ENCODE data around the gene MCFD2. TPM values are rescaled to one million over a fixed set of nuclear protein-coding genes. Genes with fewer than 3 reads are reported as not detected.

The MCFD2 gene
- polyA plus RNA-seq, 2 donors, result 12.4 to 20.4 TPM

DNA sequence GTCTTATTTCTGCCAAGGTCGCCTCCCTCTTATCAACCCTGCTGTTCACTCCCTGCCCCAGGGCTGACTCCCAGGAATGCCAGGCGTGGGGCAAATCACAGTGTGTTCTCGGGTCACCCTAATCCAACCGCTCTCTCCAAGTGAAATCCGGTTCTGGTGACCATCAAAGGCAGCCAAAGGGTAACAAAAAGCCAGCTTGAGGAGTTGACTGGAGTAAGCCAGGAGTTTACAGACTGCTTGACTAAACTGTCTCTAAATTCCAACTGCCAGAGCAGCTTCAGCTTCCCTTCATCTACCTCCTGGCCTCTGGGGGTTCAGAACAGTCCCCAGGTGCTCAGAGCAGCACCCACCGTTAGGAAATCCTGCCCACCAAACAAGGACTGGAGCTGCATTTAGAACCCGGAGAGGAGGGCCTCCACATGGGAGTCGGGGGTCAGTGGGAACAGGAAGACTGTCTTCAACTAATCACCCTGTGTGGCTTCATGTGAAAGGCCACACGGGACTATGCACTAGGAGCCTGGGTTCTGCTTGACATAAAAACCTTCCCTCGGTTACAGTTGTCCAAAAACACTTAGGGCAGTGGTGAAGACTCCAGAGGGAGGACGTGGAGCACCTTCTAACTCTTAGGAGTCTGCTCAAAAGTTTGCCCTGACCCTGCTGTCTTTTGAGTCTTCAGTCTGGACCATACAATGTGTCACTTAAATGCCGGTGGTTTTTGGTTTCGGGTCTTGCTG is 24.2 kb upstream of the MCFD2 start:
- Histone ChIP-seq H3K4me1 (ENCODE audit: control insufficient read depth in 2 of 2, insufficient read depth in 2 of 2, low read length in 1 of 2) (peaks cover 0 to 9% of the 10 kb centered on the region in 2 donors), H3K9me3 (ENCODE audit: control insufficient read depth in 2 of 2, insufficient read depth in 1 of 2, low read depth in 1 of 2, low read length in 1 of 2) (no peaks in the 10 kb centered on the region), H3K36me3 (ENCODE audit: control insufficient read depth in 2 of 2, insufficient read depth in 2 of 2, low read length in 1 of 2) (no peaks in the 10 kb centered on the region), H3K4me3 (ENCODE audit: low read depth in 1 of 2, low read length in 2 of 2) (peak overlapping the region in 1 of 2 donors; percentile 76), H3K27me3 (ENCODE audit: control insufficient read depth in 1 of 2, insufficient read depth in 2 of 2, low read length in 2 of 2) (no peaks in the 10 kb centered on the region), H3K27ac (ENCODE audit: low read depth in 2 of 2, low read length in 1 of 2) (peak overlapping the region; percentile 90 to 94)
- whole genome bisulfite sequencing, 2 donors, result 48 to 58% methylated on average over 13 of the region's 13 CpGs

GRCh38 chr2:46937471-46937901 is 21.9 kb upstream of the MCFD2 start:
- WGBS, 2 donors, result 60 to 68% methylated on average over 4 of the region's 4 CpGs
- Histone ChIP-seq H3K9me3 (ENCODE audit: control insufficient read depth in 2 of 2, insufficient read depth in 1 of 2, low read depth in 1 of 2, low read length in 1 of 2) (no peaks in the 10 kb centered on the region), H3K27ac (ENCODE audit: low read depth in 2 of 2, low read length in 1 of 2) (no peak overlapping the region)

GRCh38 chr2:46936566-46936965 is 21.0 kb upstream of the MCFD2 start:
- Histone ChIP-seq H3K4me1 (ENCODE audit: control insufficient read depth in 2 of 2, insufficient read depth in 2 of 2, low read length in 1 of 2) (peaks cover 0 to 7% of the 10 kb centered on the region in 2 donors), H3K27me3 (ENCODE audit: control insufficient read depth in 1 of 2, insufficient read depth in 2 of 2, low read length in 2 of 2) (no peaks in the 10 kb centered on the region), H3K4me3 (ENCODE audit: low read depth in 1 of 2, low read length in 2 of 2) (no peak overlapping the region), H3K36me3 (ENCODE audit: control insufficient read depth in 2 of 2, insufficient read depth in 2 of 2, low read length in 1 of 2) (no peaks in the 10 kb centered on the region), H3K27ac (ENCODE audit: low read depth in 2 of 2, low read length in 1 of 2) (no peak overlapping the region), H3K9me3 (ENCODE audit: control insufficient read depth in 2 of 2, insufficient read depth in 1 of 2, low read depth in 1 of 2, low read length in 1 of 2) (no peaks in the 10 kb centered on the region)
- WGBS, 2 donors, result 92 to 94% methylated on average over 5 of the region's 5 CpGs

More at GRCh38 chr2:46937471-46937901, 21.9 kb upstream of the MCFD2 start:
- Histone ChIP-seq H3K36me3 (ENCODE audit: control insufficient read depth in 2 of 2, insufficient read depth in 2 of 2, low read length in 1 of 2) (no peaks in the 10 kb centered on the region), H3K4me1 (ENCODE audit: control insufficient read depth in 2 of 2, insufficient read depth in 2 of 2, low read length in 1 of 2) (peaks cover 0 to 7% of the 10 kb centered on the region in 2 donors), H3K4me3 (ENCODE audit: low read depth in 1 of 2, low read length in 2 of 2) (no peak overlapping the region), H3K27me3 (ENCODE audit: control insufficient read depth in 1 of 2, insufficient read depth in 2 of 2, low read length in 2 of 2) (no peaks in the 10 kb centered on the region)

DNA sequence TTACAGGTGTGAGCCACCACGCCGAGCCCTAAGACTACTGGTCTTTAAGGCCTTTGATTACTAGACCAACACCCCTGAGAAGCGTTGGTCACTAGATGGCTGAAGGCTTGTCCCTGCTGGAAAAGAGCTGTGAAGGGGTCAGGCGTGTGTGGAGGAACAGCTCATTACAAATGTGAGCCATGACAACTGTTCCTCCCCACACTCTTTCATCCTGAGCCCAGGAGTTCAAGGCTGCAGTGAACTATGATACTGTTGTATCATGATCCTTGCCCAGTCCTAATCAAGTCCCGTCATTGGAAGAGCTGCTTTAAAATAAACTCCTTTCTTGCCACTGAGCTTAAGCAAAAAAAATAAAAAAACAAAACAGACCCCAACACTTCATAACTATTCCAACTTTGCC is 19.5 kb upstream of the MCFD2 start:
- H3K27ac ChIP-seq (ENCODE audit: low read depth in 2 of 2, low read length in 1 of 2), result no peak overlapping the region
- no peaks in the 10 kb centered on the region for H3K36me3 ChIP-seq (ENCODE audit: control insufficient read depth in 2 of 2, insufficient read depth in 2 of 2, low read length in 1 of 2)
- no peak overlapping the region for H3K4me3 ChIP-seq (ENCODE audit: low read depth in 1 of 2, low read length in 2 of 2)
- peaks cover 0 to 5% of the 10 kb centered on the region in 2 donors for H3K4me1 ChIP-seq (ENCODE audit: control insufficient read depth in 2 of 2, insufficient read depth in 2 of 2, low read length in 1 of 2)
- WGBS, 2 donors, result 95 to 96% methylated on average over 5 of the region's 5 CpGs
- H3K9me3 ChIP-seq (ENCODE audit: control insufficient read depth in 2 of 2, insufficient read depth in 1 of 2, low read depth in 1 of 2, low read length in 1 of 2), result no peaks in the 10 kb centered on the region
- H3K27me3 ChIP-seq (ENCODE audit: control insufficient read depth in 1 of 2, insufficient read depth in 2 of 2, low read length in 2 of 2), result no peaks in the 10 kb centered on the region

DNA sequence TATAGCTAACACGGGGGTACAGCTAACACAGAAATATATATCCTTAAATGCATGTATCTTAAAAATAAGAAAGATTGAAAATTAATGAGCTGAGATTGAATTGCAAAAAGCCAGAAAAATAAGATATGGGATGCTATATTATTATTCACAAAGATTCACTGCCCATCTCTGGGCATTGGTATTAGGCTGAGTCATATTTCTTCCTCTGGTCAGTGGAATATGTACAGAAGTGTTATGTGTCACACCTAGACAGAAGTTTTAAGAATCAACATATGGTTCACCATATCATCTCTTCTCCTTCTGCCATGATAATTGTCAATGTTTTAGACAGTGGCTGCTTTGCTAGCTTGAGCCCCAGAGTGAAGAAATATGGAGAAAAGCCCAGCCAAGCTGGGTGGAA is 14.0 kb upstream of the MCFD2 start:
- 95 to 98% methylated on average over 1 of the region's 1 CpG for WGBS, 2 donors
- Histone ChIP-seq H3K36me3 (ENCODE audit: control insufficient read depth in 2 of 2, insufficient read depth in 2 of 2, low read length in 1 of 2) (no peaks in the 10 kb centered on the region), H3K27me3 (ENCODE audit: control insufficient read depth in 1 of 2, insufficient read depth in 2 of 2, low read length in 2 of 2) (no peaks in the 10 kb centered on the region), H3K4me1 (ENCODE audit: control insufficient read depth in 2 of 2, insufficient read depth in 2 of 2, low read length in 1 of 2) (no peaks in the 10 kb centered on the region), H3K27ac (ENCODE audit: low read depth in 2 of 2, low read length in 1 of 2) (no peak overlapping the region), H3K9me3 (ENCODE audit: control insufficient read depth in 2 of 2, insufficient read depth in 1 of 2, low read depth in 1 of 2, low read length in 1 of 2) (no peaks in the 10 kb centered on the region), H3K4me3 (ENCODE audit: low read depth in 1 of 2, low read length in 2 of 2) (no peak overlapping the region)

DNA sequence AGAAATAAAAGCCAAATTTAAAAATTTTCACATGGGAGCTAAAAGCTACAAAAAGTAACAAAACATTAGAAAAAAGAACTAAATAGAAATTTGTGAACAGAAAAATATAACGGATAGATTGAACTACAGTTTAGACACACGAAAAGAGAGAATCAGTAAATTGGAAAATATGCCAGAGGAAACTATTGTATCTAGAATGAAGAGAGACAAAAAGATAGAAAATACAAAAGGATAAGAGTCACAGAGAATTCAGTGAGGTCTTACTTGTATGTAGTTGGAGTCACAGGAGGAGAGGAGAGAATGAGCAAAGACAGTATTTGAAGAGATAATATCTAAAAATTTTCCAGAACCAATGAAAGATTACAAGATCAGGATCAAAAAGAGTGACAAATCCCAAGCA is 11.3 kb upstream of the MCFD2 start:
- WGBS, 2 donors, result 88 to 98% methylated on average over 2 of the region's 2 CpGs
- Histone ChIP-seq H3K36me3 (ENCODE audit: control insufficient read depth in 2 of 2, insufficient read depth in 2 of 2, low read length in 1 of 2) (no peaks in the 10 kb centered on the region), H3K27ac (ENCODE audit: low read depth in 2 of 2, low read length in 1 of 2) (no peak overlapping the region), H3K9me3 (ENCODE audit: control insufficient read depth in 2 of 2, insufficient read depth in 1 of 2, low read depth in 1 of 2, low read length in 1 of 2) (no peaks in the 10 kb centered on the region), H3K4me1 (ENCODE audit: control insufficient read depth in 2 of 2, insufficient read depth in 2 of 2, low read length in 1 of 2) (no peaks in the 10 kb centered on the region), H3K27me3 (ENCODE audit: control insufficient read depth in 1 of 2, insufficient read depth in 2 of 2, low read length in 2 of 2) (no peaks in the 10 kb centered on the region), H3K4me3 (ENCODE audit: low read depth in 1 of 2, low read length in 2 of 2) (no peak overlapping the region)

- no peak overlapping the region for H3K4me3 ChIP-seq (ENCODE audit: low read depth in 1 of 2, low read length in 2 of 2)
- H3K4me1 ChIP-seq (ENCODE audit: control insufficient read depth in 2 of 2, insufficient read depth in 2 of 2, low read length in 1 of 2), result no peaks in the 10 kb centered on the region
- H3K27me3 ChIP-seq (ENCODE audit: control insufficient read depth in 1 of 2, insufficient read depth in 2 of 2, low read length in 2 of 2), result no peaks in the 10 kb centered on the region
- no peaks in the 10 kb centered on the region for H3K36me3 ChIP-seq (ENCODE audit: control insufficient read depth in 2 of 2, insufficient read depth in 2 of 2, low read length in 1 of 2)
- peak overlapping the region; percentile 59 to 75 for H3K27ac ChIP-seq (ENCODE audit: low read depth in 2 of 2, low read length in 1 of 2)
- no peaks in the 10 kb centered on the region for H3K9me3 ChIP-seq (ENCODE audit: control insufficient read depth in 2 of 2, insufficient read depth in 1 of 2, low read depth in 1 of 2, low read length in 1 of 2)
- 77 to 81% methylated on average over 6 of the region's 6 CpGs for WGBS, 2 donors
Observed at GRCh38 chr2:46925474-46926351, 10.1 kb upstream of the MCFD2 start.

- 88 to 89% methylated on average over 5 of the region's 5 CpGs for WGBS, 2 donors
Observed at GRCh38 chr2:46924608-46925007, 9.0 kb upstream of the MCFD2 start.

DNA sequence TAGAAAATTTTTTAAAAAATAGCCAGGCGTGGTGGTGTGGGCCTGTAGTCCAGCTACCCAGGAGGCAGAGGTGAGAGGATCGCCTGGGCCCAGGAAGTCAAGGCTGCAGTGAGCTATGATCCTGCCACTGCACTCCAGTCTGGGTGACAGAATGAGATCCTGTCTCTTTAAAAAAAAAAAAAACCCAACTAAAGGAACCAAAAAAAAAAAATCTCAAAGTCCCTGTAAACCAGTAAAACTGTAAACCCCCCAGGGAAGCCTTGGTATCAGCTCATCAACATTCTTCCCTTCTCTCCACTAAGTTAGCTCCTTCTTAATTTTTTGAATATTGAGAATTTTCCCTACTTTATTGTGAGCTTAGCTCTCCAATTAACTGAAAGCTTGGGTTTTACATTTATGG is 8.4 kb upstream of the MCFD2 start:
- Histone ChIP-seq H3K27ac (ENCODE audit: low read depth in 2 of 2, low read length in 1 of 2) (no peak overlapping the region), H3K27me3 (ENCODE audit: control insufficient read depth in 1 of 2, insufficient read depth in 2 of 2, low read length in 2 of 2) (no peaks in the 10 kb centered on the region), H3K36me3 (ENCODE audit: control insufficient read depth in 2 of 2, insufficient read depth in 2 of 2, low read length in 1 of 2) (no peaks in the 10 kb centered on the region), H3K4me1 (ENCODE audit: control insufficient read depth in 2 of 2, insufficient read depth in 2 of 2, low read length in 1 of 2) (no peaks in the 10 kb centered on the region), H3K9me3 (ENCODE audit: control insufficient read depth in 2 of 2, insufficient read depth in 1 of 2, low read depth in 1 of 2, low read length in 1 of 2) (no peaks in the 10 kb centered on the region), H3K4me3 (ENCODE audit: low read depth in 1 of 2, low read length in 2 of 2) (no peak overlapping the region)
- 97 to 99% methylated on average over 2 of the region's 2 CpGs for WGBS, 2 donors

More at GRCh38 chr2:46924608-46925007, 9.0 kb upstream of the MCFD2 start:
- no peaks in the 10 kb centered on the region for H3K9me3 ChIP-seq (ENCODE audit: control insufficient read depth in 2 of 2, insufficient read depth in 1 of 2, low read depth in 1 of 2, low read length in 1 of 2)
- H3K36me3 ChIP-seq (ENCODE audit: control insufficient read depth in 2 of 2, insufficient read depth in 2 of 2, low read length in 1 of 2), result no peaks in the 10 kb centered on the region
- no peak overlapping the region for H3K4me3 ChIP-seq (ENCODE audit: low read depth in 1 of 2, low read length in 2 of 2)
- H3K27me3 ChIP-seq (ENCODE audit: control insufficient read depth in 1 of 2, insufficient read depth in 2 of 2, low read length in 2 of 2), result no peaks in the 10 kb centered on the region
- H3K4me1 ChIP-seq (ENCODE audit: control insufficient read depth in 2 of 2, insufficient read depth in 2 of 2, low read length in 1 of 2), result no peaks in the 10 kb centered on the region
- H3K27ac ChIP-seq (ENCODE audit: low read depth in 2 of 2, low read length in 1 of 2), result no peak overlapping the region

Data from esophagus (tissue), 2 donors.